Adrenal gland (tissue), 12 donors: ENCODE data around the gene SEC14L5. TPM values are rescaled to one million over a fixed set of nuclear protein-coding genes. Genes with fewer than 3 reads are reported as not detected.

Source experiments
- DNase-seq, 7 donors: peaks; one replicate each; pipeline ENCODE4 v3.0.0-alpha.2; 2019 to 2020
- H3K27ac ChIP-seq, 5 donors: fragments of 200-600 bp; sonication (generic) in 4 of 5; 1 replicate in 3 of 5; 2 replicates in 2 of 5; pipeline versions ENCODE4 v1.5.1 to v1.8.0; 2016 to 2020; ENCODE audit warnings: mild to moderate bottlenecking in 1 of 5
- H3K27me3 ChIP-seq: fragments of 200-600 bp; 2 replicates; pipeline ENCODE4 v1.8.0; 2021
- H3K36me3 ChIP-seq, 2 donors: fragments of 200-600 bp; replicated peaks in 1 of 2; 1 replicate in 1 of 2; 2 replicates in 1 of 2; pipeline versions ENCODE4 v1.5.1 to v1.8.0; 2018 to 2022
- H3K4me1 ChIP-seq, 2 donors: fragments of 200-600 bp; replicated peaks in 1 of 2; 1 replicate in 1 of 2; 2 replicates in 1 of 2; pipeline versions ENCODE4 v1.5.1 to v1.8.0; 2018 to 2021
- H3K4me3 ChIP-seq, 4 donors: fragments of 200-600 bp; sonication (generic) in 3 of 4; one replicate each; pipeline ENCODE4 v1.5.1; 2016 to 2018
- H3K9me3 ChIP-seq, 3 donors: fragments of 200-600 bp; sonication (generic) in 1 of 3; replicated peaks in 1 of 3; 1 replicate in 2 of 3; 2 replicates in 1 of 3; pipeline versions ENCODE4 v1.5.1 to v1.8.0; 2016 to 2021
- POLR2A ChIP-seq, 2 donors: fragments of 450-650 bp; IDR thresholded peaks; one replicate each; pipeline ENCODE4 v1.6.1; 2017; ENCODE audit warnings: antibody characterized with exemption in 2 of 2, mild to moderate bottlenecking in 2 of 2, moderate library complexity in 1 of 2
- WGBS, 4 donors: extraction: QIAGEN DNeasy Blood & Tissue Kit in 2 of 4; methylation state at CpG; one replicate each; pipeline versions ENCODE4 v1.1.5 to v1.1.7; 2013 to 2017; 5-methylcytosine and 5-hydroxymethylcytosine counted together
- intact Hi-C, 2 donors: fragments of 100-400 bp; cut with DNase I; formaldehyde crosslinking; loops; one replicate each; pipeline versions ENCODE4 v1.14.1 to v1.15.0; 2022 to 2023
- polyA plus RNA-seq, 3 donors: library from polyadenylated mRNA; stranded (reverse); fragments of 200-250 nt in 2 of 3; fragments of 350-450 nt in 1 of 3; fragmentation: Illumina TruSeq in 1 of 3; extraction: RNeasy Lipid Tissue Mini Kit (QIAGEN cat#74804) in 1 of 3; gene quantifications; one replicate each; pipeline ENCODE4 v1.2.3, GENCODE V29; 2013 to 2014
- total RNA-seq, 9 donors: library from RNA; depleted of rRNA in 4 of 9; stranded (reverse); fragments of >200 nt in 4 of 9; fragments of 120-200 nt in 1 of 9; fragmentation: NEBNext Ultra II Directional in 1 of 9; extraction: Animal tissue kit (Norgen Biotek cat#: 25700) in 1 of 9; gene quantifications; one replicate each; pipeline versions ENCODE4 v1.1.0 to v1.2.4, GENCODE V29; 2013 to 2023
- TF ChIP-seq, protein P1 (sequence below), 6 experiments: fragments of 450-650 bp in 4 of 6; fragments of 200-600 bp in 2 of 6; sonication (generic) in 1 of 6; IDR thresholded peaks; 1 replicate in 5 of 6; 2 replicates in 1 of 6; pipeline versions ENCODE4 v1.5.1 to v1.8.0; 2016 to 2021; ENCODE audit warnings: antibody characterized with exemption in 6 of 6, mild to moderate bottlenecking in 2 of 6, moderate library complexity in 1 of 6
- donor health status: healthy with polysubstance abuse.
- donor health status: Bipolar disorder and iron deficiency.
- donor health status: DM: yes; HTN: yes; CAD: no.
- donor health status: DM: no; HTN: no; CAD: no.
- donor health status: DM: no; HTN: no; CAD: no.
- donor health status: DM: yes; HTN: yes; CAD: no.

The SEC14L5 gene
- total and polyA plus RNA-seq, 12 donors, result 0.12 to 1.8 (median 0.69) TPM

DNA sequence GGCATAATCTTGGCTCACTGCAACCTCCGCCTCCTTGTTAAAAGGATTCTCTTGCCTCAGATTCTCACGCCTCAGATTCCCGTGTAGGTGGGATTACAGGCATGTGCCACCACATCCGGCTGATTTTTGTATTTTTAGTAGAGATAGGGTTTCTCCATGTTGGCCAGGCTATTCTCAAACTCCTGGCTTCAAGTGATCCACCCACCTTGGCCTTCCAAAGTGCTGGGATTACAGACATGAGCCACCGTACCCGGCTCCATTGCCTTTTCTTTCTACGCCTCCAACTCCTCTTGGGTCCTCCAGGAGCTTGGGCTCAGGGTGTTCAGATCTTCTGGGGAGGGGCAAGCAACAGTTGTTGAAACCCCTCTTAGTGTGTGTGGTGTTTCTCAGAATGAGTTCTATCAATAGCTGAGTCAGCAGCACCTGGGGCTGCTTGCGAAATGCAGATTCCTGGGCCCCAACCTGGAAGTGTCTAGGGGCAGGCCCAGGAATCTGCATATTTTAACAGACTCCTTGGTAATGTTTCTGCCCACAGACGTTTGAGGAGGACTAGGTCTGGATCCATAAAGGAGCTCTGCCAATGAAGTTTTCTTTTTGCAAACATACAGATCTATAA is 31.4 kb downstream of the SEC14L5 start:
- no peak for TF ChIP-seq POLR2A (IDR thresholded peaks at IDR 0.05)
- TF ChIP-seq, protein P1, sequence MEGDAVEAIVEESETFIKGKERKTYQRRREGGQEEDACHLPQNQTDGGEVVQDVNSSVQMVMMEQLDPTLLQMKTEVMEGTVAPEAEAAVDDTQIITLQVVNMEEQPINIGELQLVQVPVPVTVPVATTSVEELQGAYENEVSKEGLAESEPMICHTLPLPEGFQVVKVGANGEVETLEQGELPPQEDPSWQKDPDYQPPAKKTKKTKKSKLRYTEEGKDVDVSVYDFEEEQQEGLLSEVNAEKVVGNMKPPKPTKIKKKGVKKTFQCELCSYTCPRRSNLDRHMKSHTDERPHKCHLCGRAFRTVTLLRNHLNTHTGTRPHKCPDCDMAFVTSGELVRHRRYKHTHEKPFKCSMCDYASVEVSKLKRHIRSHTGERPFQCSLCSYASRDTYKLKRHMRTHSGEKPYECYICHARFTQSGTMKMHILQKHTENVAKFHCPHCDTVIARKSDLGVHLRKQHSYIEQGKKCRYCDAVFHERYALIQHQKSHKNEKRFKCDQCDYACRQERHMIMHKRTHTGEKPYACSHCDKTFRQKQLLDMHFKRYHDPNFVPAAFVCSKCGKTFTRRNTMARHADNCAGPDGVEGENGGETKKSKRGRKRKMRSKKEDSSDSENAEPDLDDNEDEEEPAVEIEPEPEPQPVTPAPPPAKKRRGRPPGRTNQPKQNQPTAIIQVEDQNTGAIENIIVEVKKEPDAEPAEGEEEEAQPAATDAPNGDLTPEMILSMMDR (IDR thresholded peaks at IDR 0.05), result no peak
- Histone ChIP-seq H3K36me3 (no peaks in the 10 kb centered on the region), H3K4me1 (peaks cover 0 to 2% of the 10 kb centered on the region in 2 donors), H3K4me3 (no peak overlapping the region), H3K9me3 (no peaks in the 10 kb centered on the region), H3K27me3 (peaks cover 17% of the 10 kb centered on the region), H3K27ac (no peak overlapping the region)
- DNase-seq, result no peak
- intact Hi-C loops, result no loop called here
- WGBS, 4 donors, result 83 to 90% (median 87%) methylated on average over 9 of the region's 9 CpGs

DNA sequence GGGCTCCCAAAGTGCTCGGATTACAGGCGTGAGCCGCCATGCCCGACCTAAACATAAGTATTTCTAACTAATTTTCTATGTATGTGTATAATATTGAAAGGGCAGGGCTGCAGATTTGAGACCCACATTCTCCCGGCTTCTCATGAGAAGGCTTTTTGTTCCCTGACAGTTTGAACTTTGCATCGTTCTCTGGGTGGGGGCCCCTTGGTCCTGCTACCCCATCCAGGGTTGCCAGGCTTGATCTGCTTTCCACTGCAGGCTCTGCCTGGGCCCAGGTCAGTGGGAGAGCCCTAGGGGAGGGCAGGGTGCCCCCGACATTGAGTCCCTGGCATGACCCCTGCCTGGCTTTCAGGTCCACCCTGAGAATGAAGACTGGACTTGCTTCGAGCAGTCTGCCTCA is 32.3 kb downstream of the SEC14L5 start:
- Histone ChIP-seq H3K27me3 (peaks cover 17% of the 10 kb centered on the region), H3K27ac (no peak overlapping the region), H3K36me3 (no peaks in the 10 kb centered on the region), H3K4me1 (peaks cover 0 to 2% of the 10 kb centered on the region in 2 donors), H3K4me3 (no peak overlapping the region), H3K9me3 (no peaks in the 10 kb centered on the region)
- WGBS, 4 donors, result 78 to 87% (median 85%) methylated on average over 6 to 8 of the region's 8 CpGs
- TF ChIP-seq, protein P1 (IDR thresholded peaks at IDR 0.05), result no peak
- TF ChIP-seq POLR2A (IDR thresholded peaks at IDR 0.05), result no peak
- intact Hi-C loops, result no loop called here
- DNase-seq, result no peak

DNA sequence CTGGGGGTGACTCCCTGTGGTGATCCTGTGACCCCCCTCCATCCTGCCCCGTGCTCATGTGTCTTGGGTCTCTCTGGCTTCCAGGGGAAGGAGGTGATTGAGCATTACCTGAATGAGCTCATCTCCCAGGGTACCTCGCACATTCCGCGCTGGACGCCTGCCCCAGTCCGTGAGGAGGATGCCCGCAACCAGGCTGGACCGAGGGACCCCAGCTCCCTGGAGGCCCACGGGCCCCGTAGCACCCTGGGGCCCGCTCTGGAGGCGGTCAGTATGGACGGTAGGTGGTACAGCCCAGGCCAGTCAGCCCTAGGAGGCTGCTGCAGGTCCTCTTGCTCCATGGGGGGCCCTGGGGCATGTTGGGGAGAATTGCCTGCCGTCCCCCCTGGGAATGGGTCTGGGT is 33.6 kb downstream of the SEC14L5 start:
- no peak for DNase-seq
- Histone ChIP-seq H3K9me3 (no peaks in the 10 kb centered on the region), H3K4me1 (peaks cover 0 to 2% of the 10 kb centered on the region in 2 donors), H3K36me3 (no peaks in the 10 kb centered on the region), H3K4me3 (no peak overlapping the region), H3K27ac (no peak overlapping the region), H3K27me3 (peaks cover 17% of the 10 kb centered on the region)
- intact Hi-C loops, result no loop called here
- 79 to 91% (median 90%) methylated on average over 6 to 14 of the region's 14 CpGs for WGBS, 4 donors
- TF ChIP-seq, protein P1 (IDR thresholded peaks at IDR 0.05), result no peak
- TF ChIP-seq POLR2A (IDR thresholded peaks at IDR 0.05), result no peak

DNA sequence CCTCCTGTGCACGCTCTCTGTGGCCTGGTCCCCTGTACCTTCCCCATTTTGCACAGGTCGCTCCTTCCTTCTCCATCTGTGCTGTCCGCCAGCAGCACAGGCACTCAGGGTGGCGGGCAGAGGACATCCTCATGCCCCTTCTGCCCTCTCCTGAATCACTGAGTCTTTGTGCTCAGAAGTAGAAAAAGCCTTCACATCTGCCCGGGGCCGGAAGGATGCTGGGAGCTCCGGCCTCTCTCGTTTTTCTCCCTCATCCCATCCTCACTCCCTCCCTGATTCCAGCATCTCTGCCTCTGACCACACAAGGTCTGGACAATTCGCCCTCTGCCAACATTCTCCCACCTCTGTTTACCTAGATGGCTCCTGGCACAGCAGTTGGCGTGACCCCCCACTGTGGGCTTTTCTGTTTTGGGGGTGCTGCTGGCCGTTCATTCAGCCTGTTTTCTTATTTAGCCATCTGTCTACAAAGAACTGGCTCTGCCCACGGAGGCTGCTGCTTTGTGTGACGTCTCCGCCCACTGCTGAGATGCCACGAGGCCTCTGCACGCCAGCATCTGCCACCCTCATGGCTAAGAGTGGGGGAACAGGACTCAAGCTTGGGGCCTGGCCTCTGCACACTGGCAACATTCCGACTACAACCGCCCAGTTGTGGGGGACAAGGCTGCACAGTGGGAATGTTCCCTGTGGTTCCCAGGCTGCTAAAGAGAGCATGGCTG is 36.7 kb downstream of the SEC14L5 start:
- H3K36me3 ChIP-seq, result no peaks in the 10 kb centered on the region
- WGBS, 4 donors, result 69 to 87% (median 82%) methylated on average over 17 to 18 of the region's 18 CpGs
- H3K9me3 ChIP-seq, result no peaks in the 10 kb centered on the region
- no peak overlapping the region for H3K27ac ChIP-seq
- peaks cover 1% of the 10 kb centered on the region for H3K27me3 ChIP-seq
- no peaks in the 10 kb centered on the region for H3K4me1 ChIP-seq
- intact Hi-C loops, result no loop called here
- DNase-seq, result no peak
- no peak overlapping the region for H3K4me3 ChIP-seq
- TF ChIP-seq POLR2A (IDR thresholded peaks at IDR 0.05), result no peak
- TF ChIP-seq, protein P1 (IDR thresholded peaks at IDR 0.05), result no peak
